ENCODE data around the gene LGI1.

LGI1 gene

DNA sequence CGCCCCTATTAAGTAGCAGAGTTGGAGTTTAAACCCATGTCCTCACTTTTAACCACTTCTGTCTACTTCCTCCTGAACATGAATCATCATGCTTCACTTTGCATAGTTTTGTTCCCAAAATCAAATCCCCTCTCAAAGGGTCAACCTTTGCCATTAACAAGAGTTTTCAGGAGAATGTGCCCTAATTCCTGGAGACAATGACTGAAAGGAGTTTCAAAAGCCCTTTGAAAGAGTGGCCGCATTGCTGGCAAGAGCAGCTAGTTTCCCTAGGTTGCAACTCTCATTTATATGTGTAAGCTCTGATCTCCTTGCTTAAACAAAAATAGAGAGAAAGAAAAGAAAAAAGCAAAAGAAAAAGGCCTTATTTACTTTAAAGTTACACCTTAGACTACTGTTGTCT, 9.2 kb downstream of the LGI1 start:
- Histone ChIP-seq H3K27ac (no peak overlapping the region), H3K4me3 (IDR thresholded peaks at IDR 0.05; ENCODE audit: insufficient read depth, low read depth, low read length) (no peak overlapping the region), H3K36me3 (ENCODE audit: insufficient read depth) (no peaks in the 10 kb centered on the region), H3K4me1 (ENCODE audit: low read depth, poor library complexity, severe bottlenecking) (no peaks in the 10 kb centered on the region), H3K9ac (no peak overlapping the region), H2AFZ (ENCODE audit: low read depth) (no peak overlapping the region), H4K20me1 (ENCODE audit: insufficient read depth) (no peaks in the 10 kb centered on the region), H3K27me3 (ENCODE audit: insufficient read depth, low read depth) (no peaks in the 10 kb centered on the region), H3K4me2 (no peak overlapping the region), H3K79me2 (ENCODE audit: insufficient read depth, low read depth) (no peaks in the 10 kb centered on the region)
- no peak for TF ChIP-seq CTCF (conservative IDR thresholded peaks at IDR 0.05; ENCODE audit: low read depth, low read length)

DNA sequence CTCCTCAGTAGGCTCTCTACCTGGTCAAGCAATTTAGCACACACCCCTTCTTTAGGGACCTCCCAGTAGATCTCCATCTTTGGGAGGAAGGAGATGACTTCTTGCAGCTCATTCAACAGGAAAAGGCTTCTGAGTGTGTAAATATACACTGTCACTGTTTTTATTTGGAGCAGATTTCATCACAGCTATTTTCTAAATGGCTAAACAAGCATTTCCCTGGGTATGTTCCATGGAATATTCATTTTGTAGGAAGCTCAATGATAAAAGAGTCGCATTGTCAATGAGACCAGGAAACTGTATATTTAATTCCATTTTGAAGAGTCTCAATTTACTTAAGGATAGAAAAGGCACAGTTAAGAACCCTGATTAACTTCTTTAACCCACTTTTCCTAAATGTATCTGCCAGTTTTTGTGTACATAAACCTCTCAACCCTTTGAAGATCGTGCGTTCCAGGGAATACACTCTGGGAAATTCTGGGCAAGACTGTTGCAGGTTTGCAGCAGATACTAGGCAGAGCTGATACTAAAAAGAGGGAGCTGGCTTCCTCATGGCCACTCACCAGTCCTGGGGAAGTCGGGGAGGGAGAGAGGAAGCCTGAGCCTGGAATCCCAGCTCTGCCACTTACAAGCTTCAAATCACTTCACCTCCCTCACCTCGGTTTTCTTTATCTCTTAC, 10.1 kb downstream of the LGI1 start:
- Histone ChIP-seq H3K79me2 (ENCODE audit: insufficient read depth, low read depth) (no peaks in the 10 kb centered on the region), H2AFZ (ENCODE audit: low read depth) (no peak overlapping the region), H3K27ac (no peak overlapping the region), H3K4me2 (no peak overlapping the region), H3K4me1 (ENCODE audit: low read depth, poor library complexity, severe bottlenecking) (no peaks in the 10 kb centered on the region), H3K9ac (no peak overlapping the region), H3K4me3 (IDR thresholded peaks at IDR 0.05; ENCODE audit: insufficient read depth, low read depth, low read length) (no peak overlapping the region), H3K27me3 (ENCODE audit: insufficient read depth, low read depth) (no peaks in the 10 kb centered on the region), H4K20me1 (ENCODE audit: insufficient read depth) (no peaks in the 10 kb centered on the region), H3K36me3 (ENCODE audit: insufficient read depth) (no peaks in the 10 kb centered on the region)
- TF ChIP-seq CTCF (conservative IDR thresholded peaks at IDR 0.05; ENCODE audit: low read depth, low read length), result no peak

- no peak for TF ChIP-seq CTCF (conservative IDR thresholded peaks at IDR 0.05; ENCODE audit: low read depth, low read length)
- no peak overlapping the region for H2AFZ ChIP-seq (ENCODE audit: low read depth)
- H4K20me1 ChIP-seq (ENCODE audit: insufficient read depth), result no peaks in the 10 kb centered on the region
- no peaks in the 10 kb centered on the region for H3K36me3 ChIP-seq (ENCODE audit: insufficient read depth)
- H3K4me2 ChIP-seq, result no peak overlapping the region
- no peaks in the 10 kb centered on the region for H3K27me3 ChIP-seq (ENCODE audit: insufficient read depth, low read depth)
- H3K27ac ChIP-seq, result no peak overlapping the region
- no peaks in the 10 kb centered on the region for H3K4me1 ChIP-seq (ENCODE audit: low read depth, poor library complexity, severe bottlenecking)
- no peak overlapping the region for H3K4me3 ChIP-seq (IDR thresholded peaks at IDR 0.05; ENCODE audit: insufficient read depth, low read depth, low read length)
- no peak overlapping the region for H3K9ac ChIP-seq
- H3K79me2 ChIP-seq (ENCODE audit: insufficient read depth, low read depth), result no peaks in the 10 kb centered on the region
These were observed 11.2 kb downstream of the LGI1 start for GRCh38 chr10:93768892-93769291.

DNA sequence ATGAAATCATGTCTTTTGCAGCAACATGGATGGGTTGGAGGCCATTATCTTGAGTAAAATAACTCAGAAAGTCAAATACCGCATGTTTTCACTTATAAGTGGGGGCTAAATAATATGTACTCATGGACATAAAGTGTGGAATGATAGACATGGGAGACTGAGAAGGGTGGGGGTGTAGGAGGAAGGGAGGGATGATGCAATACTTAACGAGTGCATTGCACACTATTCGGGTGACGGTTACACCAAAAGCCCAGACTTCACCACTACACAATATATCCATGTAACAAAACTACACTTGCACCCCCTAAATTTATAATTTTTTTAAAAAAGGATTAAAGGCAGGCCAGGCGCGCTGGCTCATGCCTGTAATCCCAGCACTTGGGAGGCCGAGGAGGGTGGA, 13.6 kb downstream of the LGI1 start:
- no peak for TF ChIP-seq CTCF (conservative IDR thresholded peaks at IDR 0.05; ENCODE audit: low read depth, low read length)
- H3K9ac ChIP-seq, result no peak overlapping the region
- no peaks in the 10 kb centered on the region for H3K36me3 ChIP-seq (ENCODE audit: insufficient read depth)
- H3K4me2 ChIP-seq, result no peak overlapping the region
- no peaks in the 10 kb centered on the region for H3K4me1 ChIP-seq (ENCODE audit: low read depth, poor library complexity, severe bottlenecking)
- H4K20me1 ChIP-seq (ENCODE audit: insufficient read depth), result no peaks in the 10 kb centered on the region
- H3K27ac ChIP-seq, result no peak overlapping the region
- no peaks in the 10 kb centered on the region for H3K27me3 ChIP-seq (ENCODE audit: insufficient read depth, low read depth)
- no peaks in the 10 kb centered on the region for H3K79me2 ChIP-seq (ENCODE audit: insufficient read depth, low read depth)
- no peak overlapping the region for H2AFZ ChIP-seq (ENCODE audit: low read depth)
- no peak overlapping the region for H3K4me3 ChIP-seq (IDR thresholded peaks at IDR 0.05; ENCODE audit: insufficient read depth, low read depth, low read length)
